Right lobe of liver (tissue), 6 donors: ENCODE data around the gene FYTTD1. TPM values are rescaled to one million over a fixed set of nuclear protein-coding genes. Genes with fewer than 3 reads are reported as not detected.

ENCODE experiments used
- ATAC-seq, 4 donors: fragments of 200-7000 bp; cut with Tn5 transposase; one replicate each; pipeline ENCODE4 v1.9.1; 2020; ENCODE audit warnings: mild to moderate bottlenecking in 4 of 4, moderate library complexity in 4 of 4
- DNase-seq, 3 donors: peaks; one replicate each; pipeline ENCODE4 v3.0.0-alpha.2; 2020
- H3K27ac ChIP-seq, 3 donors: fragments of 200-600 bp; one replicate each; pipeline ENCODE4 v1.8.0; 2022
- H3K27me3 ChIP-seq, 2 donors: fragments of 200-600 bp; one replicate each; pipeline ENCODE4 v1.8.0; 2022
- H3K36me3 ChIP-seq, 4 donors: fragments of 200-600 bp; sonication (generic) in 1 of 4; one replicate each; pipeline versions ENCODE4 v1.5.1 to v1.8.0; 2017 to 2022; ENCODE audit warnings: control low read depth in 1 of 4
- H3K4me1 ChIP-seq, 4 donors: fragments of 200-600 bp; sonication (generic) in 1 of 4; one replicate each; pipeline versions ENCODE4 v1.5.1 to v1.8.0; 2017 to 2022; ENCODE audit warnings: control low read depth in 1 of 4
- H3K4me3 ChIP-seq, 3 donors: fragments of 200-600 bp; one replicate each; pipeline ENCODE4 v1.8.0; 2022
- H3K9me3 ChIP-seq, 4 donors: fragments of 200-600 bp; sonication (generic) in 1 of 4; one replicate each; pipeline versions ENCODE4 v1.5.1 to v1.8.0; 2017 to 2022; ENCODE audit warnings: control low read depth in 1 of 4
- POLR2A ChIP-seq: fragments of 450-650 bp; IDR thresholded peaks from one replicate; pipeline ENCODE4 v1.6.1; 2017; ENCODE audit warnings: antibody characterized with exemption, mild to moderate bottlenecking
- WGBS: methylation state at CpG from one replicate; pipeline ENCODE4 v1.1.6; 2018; ENCODE audit warnings: low coverage, low lambda C conversion rate; ENCODE audit not compliant: insufficient coverage; ENCODE audit errors: missing lambda C conversion rate; 5-methylcytosine and 5-hydroxymethylcytosine counted together
- intact Hi-C, 2 donors: fragments of 100-400 bp; cut with DNase I; formaldehyde crosslinking; loops; one replicate each; pipeline versions ENCODE4 v1.11.2 to v1.14.1; 2022
- total RNA-seq, 6 experiments: library from RNA; depleted of rRNA in 2 of 6; stranded (reverse); fragments of >200 nt in 2 of 6; fragmentation: NEBNext Ultra II Directional in 3 of 6; extraction: Animal tissue kit (Norgen Biotek cat#: 25700) in 3 of 6; gene quantifications; one replicate each; pipeline versions ENCODE4 v1.1.0 to v1.2.4, GENCODE V29; 2016 to 2023
- TF ChIP-seq, protein P1 (sequence below), 4 donors: fragments of 200-600 bp in 3 of 4; fragments of 450-650 bp in 1 of 4; IDR thresholded peaks; one replicate each; pipeline versions ENCODE4 v1.5.1 to v1.8.0; 2016 to 2022; ENCODE audit warnings: antibody characterized with exemption in 4 of 4, mild to moderate bottlenecking in 2 of 4
- donor health status: DM: no; HTN: yes; CAD: no.
- donor health status: DM: no; HTN: no; CAD: no.
- donor health status: DM: no; HTN: no; CAD: no.
- donor health status: DM: no; HTN: yes; CAD: no.
- donor health status: DM: no; HTN: yes; CAD: no.

FYTTD1 gene
- total RNA-seq, 6 experiments from 2014 or later = 20.2 to 33.4 (median 23.9) TPM

DNA sequence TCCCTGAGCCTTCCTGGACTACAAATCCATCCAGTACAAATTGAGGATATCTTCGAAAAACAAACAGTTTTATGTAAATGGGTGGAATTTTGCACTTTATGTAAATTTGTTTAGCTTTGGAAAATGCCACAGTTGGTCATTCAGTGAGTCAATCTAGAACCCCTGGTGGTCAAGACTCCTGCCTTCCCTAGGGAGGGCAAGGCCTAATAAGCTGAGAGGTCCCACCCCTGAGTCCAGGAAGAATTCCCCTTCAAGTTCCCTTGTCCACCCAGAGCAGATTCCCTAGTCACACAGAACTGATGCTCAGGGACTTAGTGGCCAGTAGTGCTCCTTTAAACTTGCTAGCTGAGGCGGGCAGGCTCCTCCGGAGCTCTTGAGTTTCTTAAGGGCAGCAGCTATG is 6.9 kb upstream of the FYTTD1 start:
- ATAC-seq (no peak), DNase-seq (no peak)
- TF ChIP-seq, protein P1, sequence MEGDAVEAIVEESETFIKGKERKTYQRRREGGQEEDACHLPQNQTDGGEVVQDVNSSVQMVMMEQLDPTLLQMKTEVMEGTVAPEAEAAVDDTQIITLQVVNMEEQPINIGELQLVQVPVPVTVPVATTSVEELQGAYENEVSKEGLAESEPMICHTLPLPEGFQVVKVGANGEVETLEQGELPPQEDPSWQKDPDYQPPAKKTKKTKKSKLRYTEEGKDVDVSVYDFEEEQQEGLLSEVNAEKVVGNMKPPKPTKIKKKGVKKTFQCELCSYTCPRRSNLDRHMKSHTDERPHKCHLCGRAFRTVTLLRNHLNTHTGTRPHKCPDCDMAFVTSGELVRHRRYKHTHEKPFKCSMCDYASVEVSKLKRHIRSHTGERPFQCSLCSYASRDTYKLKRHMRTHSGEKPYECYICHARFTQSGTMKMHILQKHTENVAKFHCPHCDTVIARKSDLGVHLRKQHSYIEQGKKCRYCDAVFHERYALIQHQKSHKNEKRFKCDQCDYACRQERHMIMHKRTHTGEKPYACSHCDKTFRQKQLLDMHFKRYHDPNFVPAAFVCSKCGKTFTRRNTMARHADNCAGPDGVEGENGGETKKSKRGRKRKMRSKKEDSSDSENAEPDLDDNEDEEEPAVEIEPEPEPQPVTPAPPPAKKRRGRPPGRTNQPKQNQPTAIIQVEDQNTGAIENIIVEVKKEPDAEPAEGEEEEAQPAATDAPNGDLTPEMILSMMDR (IDR thresholded peaks at IDR 0.05) = no peak
- TF ChIP-seq POLR2A = no peak
- no peaks in the 10 kb centered on the region for H3K9me3 ChIP-seq
- no peak overlapping the region for H3K27ac ChIP-seq
- intact Hi-C loops = no loop called here
- H3K4me1 ChIP-seq = peaks cover 0 to 8% (median 0%) of the 10 kb centered on the region in 4 donors
- no peaks in the 10 kb centered on the region for H3K27me3 ChIP-seq
- WGBS = 43% methylated on average over 1 of the region's 3 CpGs
- no peak overlapping the region for H3K4me3 ChIP-seq
- H3K36me3 ChIP-seq = no peaks in the 10 kb centered on the region

DNA sequence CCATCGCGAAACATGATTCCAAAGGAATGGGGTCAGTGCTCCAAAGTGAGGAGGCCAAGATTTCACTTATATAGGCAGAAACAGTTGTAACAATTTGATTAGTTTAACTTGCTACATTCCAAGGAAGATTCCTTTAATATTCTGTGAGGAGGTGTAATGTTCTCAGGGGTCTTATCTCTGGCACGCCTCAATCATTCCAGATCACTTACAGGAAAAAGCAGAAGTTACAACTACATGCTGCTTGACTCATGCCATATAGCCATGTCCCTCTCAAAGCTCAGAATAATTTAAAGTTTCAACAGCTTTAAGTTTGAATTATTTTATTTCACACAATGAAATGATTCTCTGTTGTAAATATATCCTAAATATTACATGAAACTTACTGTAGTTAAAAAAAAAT is 3.5 kb upstream of the FYTTD1 start:
- H3K9me3 ChIP-seq = no peaks in the 10 kb centered on the region
- TF ChIP-seq POLR2A = no peak
- TF ChIP-seq, protein P1 (IDR thresholded peaks at IDR 0.05) = no peak
- no peaks in the 10 kb centered on the region for H3K27me3 ChIP-seq
- no peak overlapping the region for H3K4me3 ChIP-seq
- H3K36me3 ChIP-seq = no peaks in the 10 kb centered on the region
- 85% methylated on average over 3 of the region's 3 CpGs for WGBS
- intact Hi-C loops = no loop called here
- no peak for DNase-seq
- H3K4me1 ChIP-seq = peaks cover 0 to 16% (median under 1%) of the 10 kb centered on the region in 4 donors
- H3K27ac ChIP-seq = no peak overlapping the region
- no peak for ATAC-seq

DNA sequence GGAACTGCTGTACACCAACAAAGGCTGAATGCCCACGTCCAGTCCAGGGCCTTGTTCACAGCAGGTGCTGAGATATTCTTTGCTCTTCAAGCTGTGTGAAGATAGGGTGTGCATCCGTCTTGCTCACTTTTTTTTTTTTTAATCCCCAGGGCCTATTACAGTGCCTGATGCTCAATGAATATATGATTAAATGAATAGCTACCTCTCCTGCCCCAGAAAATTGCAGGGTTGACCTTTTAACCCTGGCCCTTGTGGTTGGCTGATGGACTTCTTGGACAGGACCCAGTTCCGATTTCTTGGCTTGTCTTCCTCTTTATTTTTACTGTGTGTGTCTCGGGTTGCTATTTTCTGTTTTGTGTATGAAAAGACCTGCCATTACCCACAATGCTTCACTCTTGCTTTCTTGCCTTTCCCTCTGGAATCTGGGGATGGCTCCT is 2.9 kb upstream of the FYTTD1 start:
- Histone ChIP-seq H3K36me3 (no peaks in the 10 kb centered on the region), H3K4me1 (peaks cover 0 to 22% (median 2%) of the 10 kb centered on the region in 4 donors), H3K27ac (no peak overlapping the region), H3K4me3 (no peak overlapping the region), H3K9me3 (no peaks in the 10 kb centered on the region), H3K27me3 (no peaks in the 10 kb centered on the region)
- ATAC-seq (no peak), DNase-seq (peak in 1 of 3 donors; percentile 53)
- WGBS = 55% methylated on average over 4 of the region's 4 CpGs
- intact Hi-C loops = no loop called here
- TF ChIP-seq POLR2A = no peak
- TF ChIP-seq, protein P1 (IDR thresholded peaks at IDR 0.05) = no peak

DNA sequence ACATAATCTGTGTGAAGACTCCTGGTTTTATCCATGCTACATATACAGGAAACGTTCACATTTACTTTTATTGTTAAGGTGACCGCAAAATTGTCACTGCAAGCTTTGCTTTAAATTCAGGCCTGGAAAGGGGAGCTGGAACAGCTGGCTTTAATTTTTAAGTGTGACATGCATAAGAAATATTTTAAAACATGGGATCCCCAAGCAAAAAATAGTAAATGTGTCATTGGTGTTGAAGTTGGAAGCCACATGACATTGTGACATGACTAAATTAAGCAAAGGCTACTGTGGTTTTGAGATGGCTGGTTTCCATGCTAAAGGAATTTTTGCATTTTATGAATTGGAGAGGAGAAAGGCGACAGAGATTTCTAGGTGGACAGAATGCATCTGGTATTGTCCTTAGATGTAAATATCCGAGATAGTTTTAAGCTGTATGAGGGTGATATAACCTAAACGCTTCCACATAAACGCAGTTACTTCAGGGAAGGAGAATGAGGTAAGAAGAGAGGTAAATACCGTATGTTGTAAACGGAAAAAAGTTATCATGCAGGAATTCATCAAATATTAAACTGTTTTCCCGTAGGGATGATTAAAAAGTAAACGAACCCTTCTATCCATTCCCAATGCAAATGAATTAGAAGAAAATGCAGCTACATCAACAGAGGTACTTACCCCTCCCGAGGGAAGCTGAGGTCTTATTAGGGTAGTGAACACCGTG is 927 bp upstream of the FYTTD1 start:
- DNase-seq = no peak
- TF ChIP-seq, protein P1 (IDR thresholded peaks at IDR 0.05) = no peak
- TF ChIP-seq POLR2A = no peak

More for the DNA sequence above, 927 bp upstream of the FYTTD1 start:
- 28% methylated on average over 12 of the region's 12 CpGs for WGBS
- H3K36me3 ChIP-seq = no peaks in the 10 kb centered on the region
- ATAC-seq = no peak
- no peaks in the 10 kb centered on the region for H3K9me3 ChIP-seq
- no peaks in the 10 kb centered on the region for H3K27me3 ChIP-seq
- peak overlapping the region; percentile 85 to 93 (median 90) for H3K4me3 ChIP-seq
- peaks cover 0 to 27% (median 3%) of the 10 kb centered on the region in 4 donors for H3K4me1 ChIP-seq
- H3K27ac ChIP-seq = peak overlapping the region in 1 of 3 donors; percentile 80
- intact Hi-C loops = no loop called here
